K562 (cell line): ENCODE measurements around the gene AIPL1. TPM values are rescaled to one million over a fixed set of nuclear protein-coding genes. Genes with fewer than 3 reads are reported as not detected.

Experiments used
- ATAC-seq: fragments of 200-7000 bp; cut with Tn5 transposase; 3 replicates; pipeline ENCODE4 v1.9.1; 2020; ENCODE audit warnings: moderate library complexity
- BruUV-seq: library from RNA; stranded (reverse); fragments of 400-500 nt; replicated peaks from 2 replicates; lab custom pipeline; 2021; lab: Mats Ljungman, UMichigan
- CTCF ChIA-PET: fragments of 300-600 bp; formaldehyde crosslinking; extraction: SDS; loops from one replicate; lab custom pipeline; 2021; ENCODE audit warnings: low intra/inter-chr PET ratio; lab: Yijun Ruan, JAX
- POLR2A ChIA-PET: fragments of 300-600, 350-650 bp; sonication (Branson Sonifier 250); formaldehyde crosslinking; extraction: SDS; loops from one replicate; lab custom pipeline; 2021; ENCODE audit warnings: antibody characterized with exemption, inconsistent platforms; lab: Yijun Ruan, JAX
- DNase-seq, 4 experiments: peaks; one replicate each; pipeline versions ENCODE4 v3.0.0 to v3.0.0-alpha.2; 2011 to 2018; ENCODE audit warnings: low spot score in 3 of 4, mixed read lengths in 3 of 4; ENCODE audit errors: extremely low read depth in 1 of 4
- FAIRE-seq: peaks from 2 replicates; lab custom pipeline; 2011; peaks lifted over from hg19 to GRCh38; lab: Jason Lieb, UNC
- H2AFZ ChIP-seq: 2 replicates; pipeline ENCODE4 v1.6.0; 2011; ENCODE audit warnings: low read depth, low read length, control low read depth, inconsistent platforms
- H3K27ac ChIP-seq: fragments of 200-600 bp; 3 replicates; pipeline ENCODE4 v1.8.0; 2011; ENCODE audit warnings: low read depth, mild to moderate bottlenecking, control low read depth, inconsistent platforms, low read length, moderate library complexity, mixed read lengths; ENCODE audit errors: extremely low read depth
- H3K27me3 ChIP-seq, 2 experiments: fragments of 300-600 bp in 1 of 2; 2 replicates in 1 of 2; 3 replicates in 1 of 2; pipeline versions ENCODE4 v1.6.0 to v1.8.0; 2011; ENCODE audit warnings: inconsistent platforms in 2 of 2, low read length in 2 of 2, mild to moderate bottlenecking in 1 of 2, mixed read lengths in 1 of 2, moderate library complexity in 1 of 2; ENCODE audit not compliant: control insufficient read depth in 2 of 2, insufficient read depth in 2 of 2
- H3K36me3 ChIP-seq: fragments of 300-600 bp; 3 replicates; pipeline ENCODE4 v1.8.0; 2011; ENCODE audit warnings: mild to moderate bottlenecking, low read length, inconsistent platforms; ENCODE audit not compliant: control insufficient read depth, insufficient read depth
- H3K4me1 ChIP-seq, 2 experiments: fragments of 200-600 bp in 1 of 2; replicated peaks in 1 of 2; 2 replicates in 1 of 2; 3 replicates in 1 of 2; pipeline versions ENCODE4 v1.5.1 to v1.8.0; 2011; ENCODE audit warnings: inconsistent platforms in 2 of 2, low read length in 2 of 2, mild to moderate bottlenecking in 1 of 2, mixed read lengths in 1 of 2, moderate library complexity in 1 of 2; ENCODE audit not compliant: control insufficient read depth in 2 of 2, insufficient read depth in 2 of 2
- H3K4me2 ChIP-seq: 2 replicates; pipeline ENCODE4 v1.6.1; 2011; ENCODE audit warnings: low read length, control low read depth, inconsistent platforms, mixed read lengths; ENCODE audit not compliant: insufficient read depth
- H3K4me3 ChIP-seq: fragments of 200-600 bp; sonication (generic), shearing (Covaris generic); 2 replicates; pipeline ENCODE4 v1.5.1; 2016; ENCODE audit warnings: control low read depth, inconsistent platforms
- H3K79me2 ChIP-seq: fragments of 200-600 bp; 3 replicates; pipeline ENCODE4 v1.8.0; 2011; ENCODE audit warnings: low read length, inconsistent platforms; ENCODE audit not compliant: control insufficient read depth, insufficient read depth
- H3K9ac ChIP-seq, 2 experiments: 2 replicates each; pipeline versions ENCODE4 v1.6.0 to v1.6.1; 2011; ENCODE audit warnings: low read depth in 2 of 2, low read length in 2 of 2, control low read depth in 1 of 2, inconsistent platforms in 1 of 2, mild to moderate bottlenecking in 1 of 2, mixed read lengths in 1 of 2; ENCODE audit not compliant: insufficient read depth in 1 of 2
- H3K9me1 ChIP-seq: one replicate; pipeline ENCODE4 v1.6.0; 2011; ENCODE audit warnings: inconsistent platforms, mild to moderate bottlenecking, low read length, moderate library complexity; ENCODE audit not compliant: control insufficient read depth, insufficient read depth
- H3K9me3 ChIP-seq: replicated peaks from 2 replicates; pipeline ENCODE4 v1.5.1; 2011; ENCODE audit warnings: low read depth, low read length, inconsistent platforms; ENCODE audit not compliant: control insufficient read depth, insufficient read depth
- H4K20me1 ChIP-seq: replicated peaks from 2 replicates; pipeline ENCODE4 v1.6.1; 2011; ENCODE audit warnings: low read length, inconsistent platforms, mixed read lengths; ENCODE audit not compliant: control insufficient read depth, insufficient read depth
- ZC3H11A ChIP-seq: IDR thresholded peaks from 2 replicates; pipeline ENCODE4 v1.6.1; 2012; ENCODE audit warnings: low read depth, low read length, improper control_type of control experiment
- WGBS: fragments of 100-300 bp; shearing (Covaris generic); methylation state at CpG from one replicate; pipeline ENCODE4 v1.1.6; 2016; ENCODE audit warnings: low coverage, mixed read lengths; ENCODE audit not compliant: insufficient coverage; ENCODE audit errors: missing lambda C conversion rate; 5-methylcytosine and 5-hydroxymethylcytosine counted together
- in situ Hi-C: fragments of 300-500 bp; cut with MboI; formaldehyde crosslinking; loops from 4 replicates; pipeline ENCODE4 v1.15.0; 2018; ENCODE audit warnings: inconsistent platforms, mixed read lengths
- intact Hi-C: fragments of 100-400 bp; cut with micrococcal nuclease; formaldehyde crosslinking; loops from 2 replicates; pipeline ENCODE4 v1.14.2; 2022
- polyA plus RNA-seq, 8 experiments: library from polyadenylated mRNA; depleted of rRNA in 4 of 8; stranded (reverse) in 5 of 8; unstranded in 3 of 8; fragments of >200 nt; fragmentation: Nextera tagmentation in 2 of 8; fragmentation: Illumina TruSeq in 1 of 8; extraction: Ambion mirVana in 2 of 8; extraction: Trizol in 1 of 8; gene quantifications; 2 replicates each; pipeline versions ENCODE4 v1.2.1 to v1.2.3, GENCODE V29; 2011 to 2014; ENCODE audit warnings: inconsistent platforms in 1 of 8, missing spikeins in 1 of 8
- total RNA-seq, 7 experiments: library from RNA; depleted of rRNA in 6 of 7; stranded (reverse); fragments of >200 nt in 6 of 7; fragmentation: Illumina TruSeq in 2 of 7; extraction: Trizol in 2 of 7; gene quantifications; 2 replicates each; pipeline versions ENCODE4 v1.2.1 to v1.2.3, GENCODE V29; 2011 to 2021; ENCODE audit warnings: low replicate concordance in 1 of 7
- TF ChIP-seq, protein P1 (sequence below): sonication (generic); formaldehyde crosslinking; IDR thresholded peaks from 2 replicates; pipeline ENCODE4 v1.8.1; 2023; ENCODE audit warnings: mild to moderate bottlenecking, missing genetic modification reagents
- TF ChIP-seq, protein P2 (sequence below): fragments of 250-450 bp; sonication (Bioruptor Pico); IDR thresholded peaks from 2 replicates; pipeline ENCODE4 v1.4.0; 2020
- TF ChIP-seq, protein P3 (sequence below): sonication (generic); formaldehyde crosslinking; IDR thresholded peaks from 2 replicates; pipeline ENCODE4 v1.8.1; 2023; ENCODE audit warnings: mild to moderate bottlenecking, missing genetic modification reagents, moderate library complexity

The AIPL1 gene
- total and polyA plus RNA-seq, 9 of the 15 experiments (the other 6 are each of a cell fraction or from before 2014, with no cell fraction given), result not detected

- Histone ChIP-seq H3K4me2 (no peak overlapping the region), H3K9me3 (no peaks in the 10 kb centered on the region), H3K9ac (no peak overlapping the region), H4K20me1 (no peaks in the 10 kb centered on the region), H3K4me1 (no peaks in the 10 kb centered on the region), H3K79me2 (no peaks in the 10 kb centered on the region), H3K4me3 (no peak overlapping the region), H3K27ac (no peak overlapping the region), H3K9me1 (no peaks in the 10 kb centered on the region), H2AFZ (no peak overlapping the region), H3K36me3 (no peaks in the 10 kb centered on the region), H3K27me3 (peaks cover 3 to 26% of the 10 kb centered on the region in 2 experiments; a peak in 3 of 5 replicates)
- in situ Hi-C loops, result no loop called here
- BruUV-seq, result no TSS peak
- CTCF ChIA-PET, result no interaction called here
- WGBS, result 0% methylated on average over 9 of the region's 11 CpGs
- POLR2A ChIA-PET, result no interaction called here
- FAIRE-seq (no peak), DNase-seq (no peak), ATAC-seq (no peak)
- intact Hi-C loops, result no loop called here
- TF ChIP-seq, protein P1, sequence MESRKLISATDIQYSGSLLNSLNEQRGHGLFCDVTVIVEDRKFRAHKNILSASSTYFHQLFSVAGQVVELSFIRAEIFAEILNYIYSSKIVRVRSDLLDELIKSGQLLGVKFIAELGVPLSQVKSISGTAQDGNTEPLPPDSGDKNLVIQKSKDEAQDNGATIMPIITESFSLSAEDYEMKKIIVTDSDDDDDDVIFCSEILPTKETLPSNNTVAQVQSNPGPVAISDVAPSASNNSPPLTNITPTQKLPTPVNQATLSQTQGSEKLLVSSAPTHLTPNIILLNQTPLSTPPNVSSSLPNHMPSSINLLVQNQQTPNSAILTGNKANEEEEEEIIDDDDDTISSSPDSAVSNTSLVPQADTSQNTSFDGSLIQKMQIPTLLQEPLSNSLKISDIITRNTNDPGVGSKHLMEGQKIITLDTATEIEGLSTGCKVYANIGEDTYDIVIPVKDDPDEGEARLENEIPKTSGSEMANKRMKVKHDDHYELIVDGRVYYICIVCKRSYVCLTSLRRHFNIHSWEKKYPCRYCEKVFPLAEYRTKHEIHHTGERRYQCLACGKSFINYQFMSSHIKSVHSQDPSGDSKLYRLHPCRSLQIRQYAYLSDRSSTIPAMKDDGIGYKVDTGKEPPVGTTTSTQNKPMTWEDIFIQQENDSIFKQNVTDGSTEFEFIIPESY (CRISPR knock-in tag), result no peak
- TF ChIP-seq, protein P2, sequence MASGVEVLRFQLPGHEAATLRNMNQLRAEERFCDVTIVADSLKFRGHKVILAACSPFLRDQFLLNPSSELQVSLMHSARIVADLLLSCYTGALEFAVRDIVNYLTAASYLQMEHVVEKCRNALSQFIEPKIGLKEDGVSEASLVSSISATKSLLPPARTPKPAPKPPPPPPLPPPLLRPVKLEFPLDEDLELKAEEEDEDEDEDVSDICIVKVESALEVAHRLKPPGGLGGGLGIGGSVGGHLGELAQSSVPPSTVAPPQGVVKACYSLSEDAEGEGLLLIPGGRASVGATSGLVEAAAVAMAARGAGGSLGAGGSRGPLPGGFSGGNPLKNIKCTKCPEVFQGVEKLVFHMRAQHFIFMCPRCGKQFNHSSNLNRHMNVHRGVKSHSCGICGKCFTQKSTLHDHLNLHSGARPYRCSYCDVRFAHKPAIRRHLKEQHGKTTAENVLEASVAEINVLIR (CRISPR knock-in tag), result no peak
- TF ChIP-seq ZC3H11A, result no peak
- TF ChIP-seq, protein P3, sequence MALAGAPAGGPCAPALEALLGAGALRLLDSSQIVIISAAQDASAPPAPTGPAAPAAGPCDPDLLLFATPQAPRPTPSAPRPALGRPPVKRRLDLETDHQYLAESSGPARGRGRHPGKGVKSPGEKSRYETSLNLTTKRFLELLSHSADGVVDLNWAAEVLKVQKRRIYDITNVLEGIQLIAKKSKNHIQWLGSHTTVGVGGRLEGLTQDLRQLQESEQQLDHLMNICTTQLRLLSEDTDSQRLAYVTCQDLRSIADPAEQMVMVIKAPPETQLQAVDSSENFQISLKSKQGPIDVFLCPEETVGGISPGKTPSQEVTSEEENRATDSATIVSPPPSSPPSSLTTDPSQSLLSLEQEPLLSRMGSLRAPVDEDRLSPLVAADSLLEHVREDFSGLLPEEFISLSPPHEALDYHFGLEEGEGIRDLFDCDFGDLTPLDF (CRISPR knock-in tag), result no peak
- TF ChIP-seq, all 486 proteins: peak for 0
Measured at GRCh38 chr17:6388416-6388815, 46.5 kb downstream of the AIPL1 start.
